Measurements from ENCODE around the gene LTBP2.

DNA sequence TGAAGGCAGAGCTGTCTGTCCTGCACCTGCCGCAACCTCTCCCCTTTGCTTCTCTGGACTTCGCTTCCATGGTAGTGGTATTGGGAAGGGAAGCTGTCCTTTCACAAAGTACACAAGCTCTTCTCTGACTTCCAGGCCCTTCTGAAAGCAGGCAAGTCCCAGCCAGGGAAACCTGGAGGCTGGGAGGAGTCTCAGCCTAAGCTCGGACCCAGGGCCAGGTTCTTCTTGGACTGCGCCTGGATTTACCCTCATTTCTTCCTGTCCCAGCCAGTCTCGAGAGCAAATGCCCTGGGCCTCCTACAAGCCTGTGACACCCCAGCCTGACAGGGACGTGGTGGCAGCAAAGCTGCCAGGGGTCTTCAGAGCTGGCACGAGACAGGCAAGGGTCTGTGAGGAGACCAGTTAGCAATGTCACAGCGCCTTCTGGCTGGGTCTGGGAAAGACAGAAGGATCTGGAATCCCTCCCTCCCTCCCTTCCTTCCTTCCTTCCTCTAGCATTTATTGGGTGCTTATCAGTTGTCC, 96.1 kb downstream of the LTBP2 start:
- TF ChIP-seq, protein P1, sequence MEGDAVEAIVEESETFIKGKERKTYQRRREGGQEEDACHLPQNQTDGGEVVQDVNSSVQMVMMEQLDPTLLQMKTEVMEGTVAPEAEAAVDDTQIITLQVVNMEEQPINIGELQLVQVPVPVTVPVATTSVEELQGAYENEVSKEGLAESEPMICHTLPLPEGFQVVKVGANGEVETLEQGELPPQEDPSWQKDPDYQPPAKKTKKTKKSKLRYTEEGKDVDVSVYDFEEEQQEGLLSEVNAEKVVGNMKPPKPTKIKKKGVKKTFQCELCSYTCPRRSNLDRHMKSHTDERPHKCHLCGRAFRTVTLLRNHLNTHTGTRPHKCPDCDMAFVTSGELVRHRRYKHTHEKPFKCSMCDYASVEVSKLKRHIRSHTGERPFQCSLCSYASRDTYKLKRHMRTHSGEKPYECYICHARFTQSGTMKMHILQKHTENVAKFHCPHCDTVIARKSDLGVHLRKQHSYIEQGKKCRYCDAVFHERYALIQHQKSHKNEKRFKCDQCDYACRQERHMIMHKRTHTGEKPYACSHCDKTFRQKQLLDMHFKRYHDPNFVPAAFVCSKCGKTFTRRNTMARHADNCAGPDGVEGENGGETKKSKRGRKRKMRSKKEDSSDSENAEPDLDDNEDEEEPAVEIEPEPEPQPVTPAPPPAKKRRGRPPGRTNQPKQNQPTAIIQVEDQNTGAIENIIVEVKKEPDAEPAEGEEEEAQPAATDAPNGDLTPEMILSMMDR (IDR thresholded peaks at IDR 0.05; ENCODE audit: poor library complexity) = no peak
- TF ChIP-seq EZH2 (IDR thresholded peaks at IDR 0.05; ENCODE audit: borderline replicate concordance) = no peak
- TF ChIP-seq EZH2phosphoT487 (IDR thresholded peaks at IDR 0.05; ENCODE audit: low read depth, severe bottlenecking, unreplicated experiment) = no peak

All from hepatocyte (in vitro differentiated cells).